Endodermal cell (in vitro differentiated cells): ENCODE data around the gene ZCCHC24. TPM values are rescaled to one million over a fixed set of nuclear protein-coding genes. Genes with fewer than 3 reads are reported as not detected.

Source experiments
- DNase-seq: peaks from one replicate; pipeline ENCODE4 v3.0.0-alpha.2; 2017
- H3K27ac ChIP-seq: 2 replicates; pipeline ENCODE4 v1.5.1; 2013; ENCODE audit warnings: mild to moderate bottlenecking, low read depth, low read length, moderate library complexity
- H3K27me3 ChIP-seq: 2 replicates; pipeline ENCODE4 v1.6.1; 2013; ENCODE audit warnings: mild to moderate bottlenecking, low read length, moderate library complexity; ENCODE audit not compliant: insufficient read depth, control insufficient read depth, poor library complexity, severe bottlenecking
- H3K36me3 ChIP-seq: 2 replicates; pipeline ENCODE4 v1.7.0; 2013; ENCODE audit warnings: mild to moderate bottlenecking, low read length, moderate library complexity; ENCODE audit not compliant: control insufficient read depth, insufficient read depth
- H3K4me1 ChIP-seq: one replicate; pipeline ENCODE4 v1.7.0; 2013; ENCODE audit warnings: low read length; ENCODE audit not compliant: control insufficient read depth, insufficient read depth
- H3K4me3 ChIP-seq: 2 replicates; pipeline ENCODE4 v1.5.1; 2013; ENCODE audit warnings: mild to moderate bottlenecking, low read length, moderate library complexity
- H3K9ac ChIP-seq: 2 replicates; pipeline ENCODE4 v1.6.1; 2013; ENCODE audit warnings: mild to moderate bottlenecking, low read length, moderate library complexity; ENCODE audit not compliant: poor library complexity, severe bottlenecking; ENCODE audit errors: extremely low read depth
- H3K9me3 ChIP-seq: 2 replicates; pipeline ENCODE4 v1.6.1; 2013; ENCODE audit warnings: mild to moderate bottlenecking, low read length, moderate library complexity; ENCODE audit not compliant: control insufficient read depth
- H3K27ac Mint-ChIP-seq: 2 replicates; pipeline ENCODE4 v1.8.0; 2020; ENCODE audit warnings: mixed read lengths
- H3K27me3 Mint-ChIP-seq: 2 replicates; pipeline ENCODE4 v1.8.0; 2021; ENCODE audit warnings: mild to moderate bottlenecking, mixed read lengths; ENCODE audit not compliant: insufficient read depth
- H3K36me3 Mint-ChIP-seq: 2 replicates; pipeline ENCODE4 v1.8.0; 2020; ENCODE audit warnings: low read depth, mixed read lengths
- H3K4me1 Mint-ChIP-seq: 2 replicates; pipeline ENCODE4 v1.8.0; 2020; ENCODE audit warnings: mixed read lengths
- H3K4me3 Mint-ChIP-seq: 2 replicates; pipeline ENCODE4 v1.8.0; 2020; ENCODE audit warnings: mild to moderate bottlenecking, moderate library complexity, mixed read lengths
- H3K9me3 Mint-ChIP-seq: 2 replicates; pipeline ENCODE4 v1.8.0; 2020; ENCODE audit warnings: mild to moderate bottlenecking, mixed read lengths
- CTCF ChIP-seq: fragments of 200-600 bp; sonication (generic); conservative IDR thresholded peaks from 2 replicates; pipeline ENCODE4 v1.5.0; 2021; ENCODE audit warnings: antibody characterized with exemption, mild to moderate bottlenecking
- WGBS, 2 experiments: methylation state at CpG; one replicate each; pipeline versions ENCODE4 v1.1.5 to v1.1.7; 2013; ENCODE audit warnings: missing lambda C conversion rate in 2 of 2, mixed read lengths in 1 of 2; ENCODE audit not compliant: insufficient coverage in 1 of 2, insufficient read length in 1 of 2; 5-methylcytosine and 5-hydroxymethylcytosine counted together
- total RNA-seq, 2 donors: library from RNA; stranded (reverse); fragmentation: NEBNext Ultra II Directional in 1 of 2; extraction: Animal tissue kit (Norgen Biotek cat#: 25700) in 1 of 2; gene quantifications; 2 replicates in 1 of 2; 3 replicates in 1 of 2; pipeline ENCODE4 v1.2.1, GENCODE V29; 2021

The ZCCHC24 gene
- total RNA-seq, 2 donors from 2014 or later, result 7.6 to 10.7 TPM

GRCh38 chr10:79437111-79437814 is 8.2 kb downstream of the ZCCHC24 start:
- Histone ChIP-seq H3K4me1 (peaks cover 6% of the 10 kb centered on the region), H3K9ac (no peak overlapping the region)

GRCh38 chr10:79436850-79437103 is 8.6 kb downstream of the ZCCHC24 start:
- H3K27me3 Mint-ChIP-seq, result peaks cover 4% of the 10 kb centered on the region
- no peaks in the 10 kb centered on the region for H3K36me3 ChIP-seq
- no peaks in the 10 kb centered on the region for H3K9me3 Mint-ChIP-seq
- peaks cover 6% of the 10 kb centered on the region for H3K4me1 ChIP-seq
- WGBS, 2 experiments, result 93 to 100% methylated on average over 1 to 2 of the region's 2 CpGs
- H3K9ac ChIP-seq, result no peak overlapping the region
- H3K27me3 ChIP-seq, result no peaks in the 10 kb centered on the region
- no peak overlapping the region for H3K4me3 ChIP-seq
- no peaks in the 10 kb centered on the region for H3K9me3 ChIP-seq
- no peak overlapping the region for H3K27ac ChIP-seq
- H3K27ac Mint-ChIP-seq, result no peak overlapping the region
- H3K36me3 Mint-ChIP-seq, result no peaks in the 10 kb centered on the region
- peaks cover 21% of the 10 kb centered on the region for H3K4me1 Mint-ChIP-seq
- TF ChIP-seq CTCF, result no peak
- no peak for DNase-seq
- H3K4me3 Mint-ChIP-seq, result no peak overlapping the region

More at GRCh38 chr10:79437111-79437814, 8.2 kb downstream of the ZCCHC24 start:
- Histone ChIP-seq H3K36me3 (no peaks in the 10 kb centered on the region), H3K27me3 (no peaks in the 10 kb centered on the region), H3K4me3 (no peak overlapping the region), H3K27ac (no peak overlapping the region), H3K9me3 (no peaks in the 10 kb centered on the region)
- DNase-seq, result no peak
- WGBS, 2 experiments, result 93 to 95% methylated on average over 11 to 12 of the region's 12 CpGs
- no peaks in the 10 kb centered on the region for H3K36me3 Mint-ChIP-seq
- H3K27me3 Mint-ChIP-seq, result peaks cover 4% of the 10 kb centered on the region
- no peak overlapping the region for H3K27ac Mint-ChIP-seq
- H3K4me1 Mint-ChIP-seq, result peaks cover 21% of the 10 kb centered on the region
- no peak overlapping the region for H3K4me3 Mint-ChIP-seq
- H3K9me3 Mint-ChIP-seq, result no peaks in the 10 kb centered on the region
- no peak for TF ChIP-seq CTCF

GRCh38 chr10:79436066-79436849 is 9.2 kb downstream of the ZCCHC24 start:
- Histone ChIP-seq H3K9ac (no peak overlapping the region), H3K27ac (no peak overlapping the region), H3K9me3 (no peaks in the 10 kb centered on the region), H3K27me3 (no peaks in the 10 kb centered on the region), H3K36me3 (no peaks in the 10 kb centered on the region), H3K4me1 (peaks cover 6% of the 10 kb centered on the region), H3K4me3 (no peak overlapping the region)
- 93 to 95% methylated on average over 14 to 17 of the region's 17 CpGs for WGBS, 2 experiments
- no peak for TF ChIP-seq CTCF
- H3K27ac Mint-ChIP-seq, result peak overlapping the region; percentile 52
- H3K4me1 Mint-ChIP-seq, result peaks cover 21% of the 10 kb centered on the region
- H3K4me3 Mint-ChIP-seq, result no peak overlapping the region
- no peaks in the 10 kb centered on the region for H3K36me3 Mint-ChIP-seq
- peaks cover 4% of the 10 kb centered on the region for H3K27me3 Mint-ChIP-seq
- H3K9me3 Mint-ChIP-seq, result no peaks in the 10 kb centered on the region
- no peak for DNase-seq
